HEK293 (cell line): ENCODE data around the gene CACNB2.

Experiments
- PBX3 ChIP-seq: sonication (generic); formaldehyde crosslinking; IDR thresholded peaks from 2 replicates; pipeline ENCODE4 v1.8.1; 2022; ENCODE audit warnings: mild to moderate bottlenecking, moderate library complexity, missing genetic modification reagents
- ZEB2 ChIP-seq: fragments of 450-650 bp; formaldehyde crosslinking; IDR thresholded peaks from 2 replicates; pipeline ENCODE4 v1.5.1; 2016; ENCODE audit warnings: missing biosample characterization, missing genetic modification characterization
- ZFHX2 ChIP-seq: fragments of 450-650 bp; formaldehyde crosslinking; conservative IDR thresholded peaks from 2 replicates; pipeline ENCODE4 v1.5.1; 2016; ENCODE audit warnings: missing biosample characterization, missing genetic modification characterization
- ZNF121 ChIP-seq: fragments of 450-650 bp; formaldehyde crosslinking; IDR thresholded peaks from 2 replicates; pipeline ENCODE4 v1.5.1; 2016; ENCODE audit warnings: missing biosample characterization, missing genetic modification characterization
- ZNF311 ChIP-seq: fragments of 450-650 bp; formaldehyde crosslinking; IDR thresholded peaks from 2 replicates; pipeline ENCODE4 v1.5.1; 2017; ENCODE audit warnings: missing biosample characterization, missing genetic modification characterization, borderline replicate concordance
- ZNF324 ChIP-seq: fragments of 450-650 bp; formaldehyde crosslinking; IDR thresholded peaks from 2 replicates; pipeline ENCODE4 v1.5.1; 2016; ENCODE audit warnings: missing biosample characterization, missing genetic modification characterization
- ZNF544 ChIP-seq: fragments of 450-650 bp; formaldehyde crosslinking; IDR thresholded peaks from 2 replicates; pipeline ENCODE4 v1.5.0; 2017; ENCODE audit warnings: missing biosample characterization, missing genetic modification characterization
- ZNF600 ChIP-seq: fragments of 450-650 bp; formaldehyde crosslinking; IDR thresholded peaks from 2 replicates; pipeline ENCODE4 v1.5.1; 2016; ENCODE audit warnings: missing biosample characterization, missing genetic modification characterization
- ZNF654 ChIP-seq: fragments of 450-650 bp; formaldehyde crosslinking; IDR thresholded peaks from 2 replicates; pipeline ENCODE4 v1.5.1; 2016; ENCODE audit warnings: low read depth, missing biosample characterization, missing genetic modification characterization
- ZNF785 ChIP-seq: fragments of 450-650 bp; formaldehyde crosslinking; IDR thresholded peaks from 2 replicates; pipeline ENCODE4 v1.5.1; 2016; ENCODE audit warnings: missing biosample characterization, missing genetic modification characterization
- TF ChIP-seq, protein P1 (sequence below): fragments of 450-650 bp; formaldehyde crosslinking; IDR thresholded peaks from 2 replicates; pipeline ENCODE4 v1.5.1; 2016; ENCODE audit warnings: missing biosample characterization, missing genetic modification characterization
- TF ChIP-seq, protein P2 (sequence below): fragments of 450-650 bp; formaldehyde crosslinking; IDR thresholded peaks from 2 replicates; pipeline ENCODE4 v1.5.1; 2017; ENCODE audit warnings: missing biosample characterization, missing genetic modification characterization
- TF ChIP-seq, protein P3 (sequence below): fragments of 450-650 bp; formaldehyde crosslinking; IDR thresholded peaks from 2 replicates; pipeline ENCODE4 v1.5.1; 2016; ENCODE audit warnings: missing biosample characterization, missing genetic modification characterization

- TF ChIP-seq, protein P1, sequence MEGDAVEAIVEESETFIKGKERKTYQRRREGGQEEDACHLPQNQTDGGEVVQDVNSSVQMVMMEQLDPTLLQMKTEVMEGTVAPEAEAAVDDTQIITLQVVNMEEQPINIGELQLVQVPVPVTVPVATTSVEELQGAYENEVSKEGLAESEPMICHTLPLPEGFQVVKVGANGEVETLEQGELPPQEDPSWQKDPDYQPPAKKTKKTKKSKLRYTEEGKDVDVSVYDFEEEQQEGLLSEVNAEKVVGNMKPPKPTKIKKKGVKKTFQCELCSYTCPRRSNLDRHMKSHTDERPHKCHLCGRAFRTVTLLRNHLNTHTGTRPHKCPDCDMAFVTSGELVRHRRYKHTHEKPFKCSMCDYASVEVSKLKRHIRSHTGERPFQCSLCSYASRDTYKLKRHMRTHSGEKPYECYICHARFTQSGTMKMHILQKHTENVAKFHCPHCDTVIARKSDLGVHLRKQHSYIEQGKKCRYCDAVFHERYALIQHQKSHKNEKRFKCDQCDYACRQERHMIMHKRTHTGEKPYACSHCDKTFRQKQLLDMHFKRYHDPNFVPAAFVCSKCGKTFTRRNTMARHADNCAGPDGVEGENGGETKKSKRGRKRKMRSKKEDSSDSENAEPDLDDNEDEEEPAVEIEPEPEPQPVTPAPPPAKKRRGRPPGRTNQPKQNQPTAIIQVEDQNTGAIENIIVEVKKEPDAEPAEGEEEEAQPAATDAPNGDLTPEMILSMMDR (tag by site-specific recombination), result no peak
- TF ChIP-seq ZNF785 (no peak), PBX3 (no peak), ZNF600 (tag by site-specific recombination) (no peak), ZNF324 (tag by site-specific recombination) (no peak), ZFHX2 (tag by site-specific recombination) (no peak), ZNF311 (tag by site-specific recombination) (no peak), ZNF544 (tag by site-specific recombination) (no peak), ZNF654 (tag by site-specific recombination) (no peak), ZNF121 (tag by site-specific recombination) (no peak), ZEB2 (tag by site-specific recombination) (no peak)
- TF ChIP-seq, protein P2, sequence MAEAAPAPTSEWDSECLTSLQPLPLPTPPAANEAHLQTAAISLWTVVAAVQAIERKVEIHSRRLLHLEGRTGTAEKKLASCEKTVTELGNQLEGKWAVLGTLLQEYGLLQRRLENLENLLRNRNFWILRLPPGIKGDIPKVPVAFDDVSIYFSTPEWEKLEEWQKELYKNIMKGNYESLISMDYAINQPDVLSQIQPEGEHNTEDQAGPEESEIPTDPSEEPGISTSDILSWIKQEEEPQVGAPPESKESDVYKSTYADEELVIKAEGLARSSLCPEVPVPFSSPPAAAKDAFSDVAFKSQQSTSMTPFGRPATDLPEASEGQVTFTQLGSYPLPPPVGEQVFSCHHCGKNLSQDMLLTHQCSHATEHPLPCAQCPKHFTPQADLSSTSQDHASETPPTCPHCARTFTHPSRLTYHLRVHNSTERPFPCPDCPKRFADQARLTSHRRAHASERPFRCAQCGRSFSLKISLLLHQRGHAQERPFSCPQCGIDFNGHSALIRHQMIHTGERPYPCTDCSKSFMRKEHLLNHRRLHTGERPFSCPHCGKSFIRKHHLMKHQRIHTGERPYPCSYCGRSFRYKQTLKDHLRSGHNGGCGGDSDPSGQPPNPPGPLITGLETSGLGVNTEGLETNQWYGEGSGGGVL (tag by site-specific recombination), result no peak
- TF ChIP-seq, protein P3, sequence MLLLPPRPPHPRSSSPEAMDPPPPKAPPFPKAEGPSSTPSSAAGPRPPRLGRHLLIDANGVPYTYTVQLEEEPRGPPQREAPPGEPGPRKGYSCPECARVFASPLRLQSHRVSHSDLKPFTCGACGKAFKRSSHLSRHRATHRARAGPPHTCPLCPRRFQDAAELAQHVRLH (tag by site-specific recombination), result no peak
Observed at GRCh38 chr10:18501198-18501597, 361.0 kb downstream of the CACNB2 start.
